DOHH2 (cell line): ENCODE data around the gene B4GALT4.

Experiments
- CTCF ChIP-seq: fragments of 200-600 bp; sonication (generic); IDR thresholded peaks from one replicate; pipeline ENCODE4 v1.5.1; 2014; ENCODE audit warnings: antibody characterized with exemption, mild to moderate bottlenecking, low read depth, low read length; ENCODE audit not compliant: poor library complexity, severe bottlenecking
- EZH2phosphoT487 ChIP-seq: fragments of 200-600 bp; sonication (generic); IDR thresholded peaks from 2 replicates; pipeline ENCODE4 v1.6.1; 2017; ENCODE audit warnings: borderline replicate concordance, mild to moderate bottlenecking, antibody characterized with exemption, low read length, moderate library complexity, mixed read lengths

DNA sequence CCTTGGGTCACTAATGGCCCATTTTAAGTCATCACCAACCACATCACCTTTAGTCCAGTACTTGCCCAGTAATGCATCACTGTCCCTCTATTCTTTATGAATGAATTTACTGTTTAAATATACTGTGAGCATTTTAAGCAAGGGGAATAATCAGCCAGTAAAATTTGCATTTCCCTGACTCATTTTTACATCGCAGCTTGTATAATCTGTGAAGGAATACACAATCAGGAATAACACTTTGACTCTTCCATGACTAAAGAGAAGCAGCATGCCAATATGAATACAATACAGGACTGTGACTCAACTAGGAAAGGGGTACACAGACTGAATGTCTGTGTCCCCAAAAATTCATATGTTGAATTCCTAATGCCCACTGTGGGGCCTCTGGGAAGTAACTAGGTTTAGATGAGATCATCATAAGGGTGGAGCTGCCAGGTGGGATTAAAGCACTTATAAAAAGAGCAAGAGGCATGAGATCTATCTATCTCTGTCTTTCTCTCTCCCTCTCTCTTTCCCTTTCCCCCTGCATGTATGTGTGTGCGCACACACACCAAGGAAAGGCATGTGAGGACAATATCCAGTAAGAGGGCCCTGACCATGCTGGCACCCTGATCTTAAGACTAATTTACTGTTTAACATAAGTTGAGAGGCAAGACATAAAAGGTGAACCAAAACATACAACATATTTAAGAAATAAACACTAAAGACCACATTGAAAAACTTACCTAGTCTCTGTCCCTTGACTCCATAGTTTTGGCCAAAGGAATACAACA, 12.1 kb downstream of the B4GALT4 start:
- TF ChIP-seq CTCF (no peak), EZH2phosphoT487 (no peak)
